HG02642 (cell line): ENCODE results near the gene ATXN7L1.

Source experiments
- ATAC-seq: cut with Tn5 transposase; IDR thresholded peaks from one replicate; pipeline ENCODE4 v1.9.1; 2021; ENCODE audit warnings: mild to moderate bottlenecking; ENCODE audit not compliant: unreplicated experiment, poor library complexity

ATXN7L1 gene

DNA sequence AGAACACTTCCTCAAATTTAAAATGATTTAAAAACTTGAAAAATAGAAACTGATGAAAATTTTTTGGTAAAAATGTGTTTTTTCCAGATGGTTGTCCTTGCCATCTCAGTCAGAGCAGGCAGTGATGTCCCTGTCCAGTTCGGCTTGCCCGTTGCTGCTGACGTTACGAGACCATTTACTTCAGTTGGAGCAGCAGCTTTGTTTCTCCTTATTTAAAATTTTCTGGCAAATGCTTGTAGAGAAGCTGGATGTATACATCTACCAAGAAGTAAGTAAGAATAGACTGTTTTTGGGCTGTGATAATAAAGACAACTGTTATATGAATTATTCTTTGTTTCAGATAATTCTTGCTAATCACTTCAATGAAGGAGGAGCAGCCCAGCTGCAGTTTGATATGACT is 311.2 kb downstream of the ATXN7L1 start:
- ATAC-seq, result no peak

DNA sequence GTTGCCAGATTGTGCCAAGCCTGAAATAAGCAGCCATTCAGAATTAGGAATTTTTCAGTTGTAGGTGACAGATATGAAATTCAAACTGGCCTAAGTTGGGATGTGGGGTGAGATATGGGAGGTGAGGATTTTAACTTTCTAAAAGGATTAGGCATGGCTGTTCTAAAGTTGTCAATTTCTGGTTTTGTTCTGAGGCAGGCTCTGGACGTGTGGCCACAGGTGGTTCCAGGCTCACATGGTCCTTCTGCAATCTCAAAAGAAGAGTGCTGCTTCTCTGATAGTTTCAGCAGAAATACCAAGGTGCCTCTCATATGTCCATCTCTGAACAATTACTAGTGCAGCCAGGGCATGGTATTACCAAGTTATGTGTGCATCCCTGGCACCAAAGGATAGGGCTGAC is 316.5 kb downstream of the ATXN7L1 start:
- ATAC-seq, result no peak
